K562 (cell line): ENCODE measurements around the gene SFI1. TPM values are rescaled to one million over a fixed set of nuclear protein-coding genes. Genes with fewer than 3 reads are reported as not detected.
"Not testable (repeated sequence)": the region's sequence is repeated elsewhere in the genome, so short reads cannot be mapped to it uniquely, and the experiment has no call there.

Experiments
- ATAC-seq: fragments of 200-7000 bp; cut with Tn5 transposase; 3 replicates; pipeline ENCODE4 v1.9.1; 2020; ENCODE audit warnings: moderate library complexity
- BruUV-seq: library from RNA; stranded (reverse); fragments of 400-500 nt; replicated peaks from 2 replicates; lab custom pipeline; 2021; lab: Mats Ljungman, UMichigan
- CTCF ChIA-PET: fragments of 300-600 bp; formaldehyde crosslinking; extraction: SDS; loops from one replicate; lab custom pipeline; 2021; ENCODE audit warnings: low intra/inter-chr PET ratio; lab: Yijun Ruan, JAX
- POLR2A ChIA-PET: fragments of 300-600, 350-650 bp; sonication (Branson Sonifier 250); formaldehyde crosslinking; extraction: SDS; loops from one replicate; lab custom pipeline; 2021; ENCODE audit warnings: antibody characterized with exemption, inconsistent platforms; lab: Yijun Ruan, JAX
- DNase-seq, 4 experiments: peaks; one replicate each; pipeline versions ENCODE4 v3.0.0 to v3.0.0-alpha.2; 2011 to 2018; ENCODE audit warnings: low spot score in 3 of 4, mixed read lengths in 3 of 4; ENCODE audit errors: extremely low read depth in 1 of 4
- FAIRE-seq: peaks from 2 replicates; lab custom pipeline; 2011; peaks lifted over from hg19 to GRCh38; lab: Jason Lieb, UNC
- H2AFZ ChIP-seq: 2 replicates; pipeline ENCODE4 v1.6.0; 2011; ENCODE audit warnings: low read depth, low read length, control low read depth, inconsistent platforms
- H3K27ac ChIP-seq: fragments of 200-600 bp; 3 replicates; pipeline ENCODE4 v1.8.0; 2011; ENCODE audit warnings: low read depth, mild to moderate bottlenecking, control low read depth, inconsistent platforms, low read length, moderate library complexity, mixed read lengths; ENCODE audit errors: extremely low read depth
- H3K27me3 ChIP-seq, 2 experiments: fragments of 300-600 bp in 1 of 2; 2 replicates in 1 of 2; 3 replicates in 1 of 2; pipeline versions ENCODE4 v1.6.0 to v1.8.0; 2011; ENCODE audit warnings: inconsistent platforms in 2 of 2, low read length in 2 of 2, mild to moderate bottlenecking in 1 of 2, mixed read lengths in 1 of 2, moderate library complexity in 1 of 2; ENCODE audit not compliant: control insufficient read depth in 2 of 2, insufficient read depth in 2 of 2
- H3K36me3 ChIP-seq: fragments of 300-600 bp; 3 replicates; pipeline ENCODE4 v1.8.0; 2011; ENCODE audit warnings: mild to moderate bottlenecking, low read length, inconsistent platforms; ENCODE audit not compliant: control insufficient read depth, insufficient read depth
- H3K4me1 ChIP-seq, 2 experiments: fragments of 200-600 bp in 1 of 2; replicated peaks in 1 of 2; 2 replicates in 1 of 2; 3 replicates in 1 of 2; pipeline versions ENCODE4 v1.5.1 to v1.8.0; 2011; ENCODE audit warnings: inconsistent platforms in 2 of 2, low read length in 2 of 2, mild to moderate bottlenecking in 1 of 2, mixed read lengths in 1 of 2, moderate library complexity in 1 of 2; ENCODE audit not compliant: control insufficient read depth in 2 of 2, insufficient read depth in 2 of 2
- H3K4me2 ChIP-seq: 2 replicates; pipeline ENCODE4 v1.6.1; 2011; ENCODE audit warnings: low read length, control low read depth, inconsistent platforms, mixed read lengths; ENCODE audit not compliant: insufficient read depth
- H3K4me3 ChIP-seq: fragments of 200-600 bp; sonication (generic), shearing (Covaris generic); 2 replicates; pipeline ENCODE4 v1.5.1; 2016; ENCODE audit warnings: control low read depth, inconsistent platforms
- H3K79me2 ChIP-seq: fragments of 200-600 bp; 3 replicates; pipeline ENCODE4 v1.8.0; 2011; ENCODE audit warnings: low read length, inconsistent platforms; ENCODE audit not compliant: control insufficient read depth, insufficient read depth
- H3K9ac ChIP-seq, 2 experiments: 2 replicates each; pipeline versions ENCODE4 v1.6.0 to v1.6.1; 2011; ENCODE audit warnings: low read depth in 2 of 2, low read length in 2 of 2, control low read depth in 1 of 2, inconsistent platforms in 1 of 2, mild to moderate bottlenecking in 1 of 2, mixed read lengths in 1 of 2; ENCODE audit not compliant: insufficient read depth in 1 of 2
- H3K9me1 ChIP-seq: one replicate; pipeline ENCODE4 v1.6.0; 2011; ENCODE audit warnings: inconsistent platforms, mild to moderate bottlenecking, low read length, moderate library complexity; ENCODE audit not compliant: control insufficient read depth, insufficient read depth
- H3K9me3 ChIP-seq: replicated peaks from 2 replicates; pipeline ENCODE4 v1.5.1; 2011; ENCODE audit warnings: low read depth, low read length, inconsistent platforms; ENCODE audit not compliant: control insufficient read depth, insufficient read depth
- H4K20me1 ChIP-seq: replicated peaks from 2 replicates; pipeline ENCODE4 v1.6.1; 2011; ENCODE audit warnings: low read length, inconsistent platforms, mixed read lengths; ENCODE audit not compliant: control insufficient read depth, insufficient read depth
- DACH1 ChIP-seq: fragments of 450-650 bp; IDR thresholded peaks from 2 replicates; pipeline ENCODE4 v1.6.1; 2018; ENCODE audit not compliant: partially characterized antibody
- NONO ChIP-seq, 2 experiments: fragments of 200-400 bp in 1 of 2; fragments of 450-650 bp in 1 of 2; formaldehyde crosslinking in 1 of 2; IDR thresholded peaks; 2 replicates each; pipeline ENCODE4 v1.6.1; 2017; ENCODE audit warnings: low read depth in 2 of 2, mild to moderate bottlenecking in 2 of 2, moderate library complexity in 2 of 2, low read length in 1 of 2
- SETDB1 ChIP-seq: IDR thresholded peaks from one replicate; pipeline ENCODE4 v1.6.1; 2012; ENCODE audit warnings: low read length, control low read depth, inconsistent platforms
- ZBTB1 ChIP-seq: sonication (generic); formaldehyde crosslinking; IDR thresholded peaks from 2 replicates; pipeline ENCODE4 v1.8.1; 2023; ENCODE audit warnings: missing genetic modification reagents, low read depth, mild to moderate bottlenecking, borderline replicate concordance
- ZNF121 ChIP-seq: sonication (generic); formaldehyde crosslinking; conservative IDR thresholded peaks from 2 replicates; pipeline ENCODE4 v1.8.0; 2022; ENCODE audit warnings: missing genetic modification reagents
- WGBS: fragments of 100-300 bp; shearing (Covaris generic); methylation state at CpG from one replicate; pipeline ENCODE4 v1.1.6; 2016; ENCODE audit warnings: low coverage, mixed read lengths; ENCODE audit not compliant: insufficient coverage; ENCODE audit errors: missing lambda C conversion rate; 5-methylcytosine and 5-hydroxymethylcytosine counted together
- in situ Hi-C: fragments of 300-500 bp; cut with MboI; formaldehyde crosslinking; loops from 4 replicates; pipeline ENCODE4 v1.15.0; 2018; ENCODE audit warnings: inconsistent platforms, mixed read lengths
- intact Hi-C: fragments of 100-400 bp; cut with micrococcal nuclease; formaldehyde crosslinking; loops from 2 replicates; pipeline ENCODE4 v1.14.2; 2022
- polyA plus RNA-seq, 8 experiments: library from polyadenylated mRNA; depleted of rRNA in 4 of 8; stranded (reverse) in 5 of 8; unstranded in 3 of 8; fragments of >200 nt; fragmentation: Nextera tagmentation in 2 of 8; fragmentation: Illumina TruSeq in 1 of 8; extraction: Ambion mirVana in 2 of 8; extraction: Trizol in 1 of 8; gene quantifications; 2 replicates each; pipeline versions ENCODE4 v1.2.1 to v1.2.3, GENCODE V29; 2011 to 2014; ENCODE audit warnings: inconsistent platforms in 1 of 8, missing spikeins in 1 of 8
- total RNA-seq, 7 experiments: library from RNA; depleted of rRNA in 6 of 7; stranded (reverse); fragments of >200 nt in 6 of 7; fragmentation: Illumina TruSeq in 2 of 7; extraction: Trizol in 2 of 7; gene quantifications; 2 replicates each; pipeline versions ENCODE4 v1.2.1 to v1.2.3, GENCODE V29; 2011 to 2021; ENCODE audit warnings: low replicate concordance in 1 of 7

Gene SFI1
- total and polyA plus RNA-seq, 9 of the 15 experiments (the other 6 are each of a cell fraction or from before 2014, with no cell fraction given) = 3.0 to 25.6 (median 14.1) TPM

GRCh38 chr22:31477329-31477728, 19.0 kb upstream of the SFI1 start:
- Histone ChIP-seq H3K4me2 (no peak overlapping the region), H3K4me3 (no peak overlapping the region), H3K4me1 (no peaks in the 10 kb centered on the region), H3K79me2 (peaks cover 53% of the 10 kb centered on the region), H3K9me1 (no peaks in the 10 kb centered on the region), H3K27me3 (no peaks in the 10 kb centered on the region), H3K9me3 (no peaks in the 10 kb centered on the region), H4K20me1 (no peaks in the 10 kb centered on the region), H3K27ac (no peak overlapping the region), H2AFZ (no peak overlapping the region), H3K9ac (no peak overlapping the region)
- FAIRE-seq (no peak), DNase-seq (no peak)
- BruUV-seq = no TSS peak
- 100% methylated on average over 3 of the region's 4 CpGs for WGBS
- ChIA-PET CTCF (no interaction called here), POLR2A (interaction anchor here (1.3 kb wide), 1 partner anchor 11 kb away, joined by 4 read pairs; no protein-coding TSS in a partner anchor)
- in situ Hi-C loops = no loop called here
- intact Hi-C loops = no loop called here
- no peak for TF ChIP-seq SETDB1
- no peak for TF ChIP-seq DACH1
- no peak for TF ChIP-seq ZBTB1 (CRISPR knock-in tag)
- TF ChIP-seq, all 486 proteins: peak for 0
- peaks cover 53% of the 10 kb centered on the region; the same call in 2 of the 3 replicates for H3K36me3 ChIP-seq
- no peak for ATAC-seq

GRCh38 chr22:31481129-31481528, 15.2 kb upstream of the SFI1 start:
- WGBS = 85% methylated on average over 3 of the region's 3 CpGs
- Histone ChIP-seq H2AFZ (no peak overlapping the region), H3K27me3 (no peaks in the 10 kb centered on the region), H3K9me1 (no peaks in the 10 kb centered on the region), H3K36me3 (peaks cover 68% of the 10 kb centered on the region; the same call in 2 of the 3 replicates), H3K9ac (no peak overlapping the region), H4K20me1 (no peaks in the 10 kb centered on the region), H3K9me3 (no peaks in the 10 kb centered on the region), H3K27ac (no peak overlapping the region), H3K4me1 (no peaks in the 10 kb centered on the region), H3K4me3 (no peak overlapping the region), H3K4me2 (no peak overlapping the region), H3K79me2 (peaks cover 45% of the 10 kb centered on the region)
- in situ Hi-C loops = no loop called here
- DNase-seq = no peak
- POLR2A ChIA-PET = no interaction called here
- intact Hi-C loops = no loop called here
- CTCF ChIA-PET = no interaction called here
- no peak for TF ChIP-seq NONO (IDR thresholded peaks at IDR 0.05; ENCODE audit: low read depth in 2 of 2, low read length in 1 of 2)
- TF ChIP-seq ZNF121 (CRISPR knock-in tag) = peak; percentile 68; the same call in 1 of the 2 replicates
- no TSS peak for BruUV-seq
- no peak for FAIRE-seq
- no peak for ATAC-seq

- CTCF ChIA-PET, DNase-seq, BruUV-seq, FAIRE-seq, ATAC-seq, H3K4me2 ChIP-seq, H3K9ac ChIP-seq, H3K9me3 ChIP-seq, H4K20me1 ChIP-seq, H3K4me3 ChIP-seq, H3K9me1 ChIP-seq, intact Hi-C loops, H2AFZ ChIP-seq, H3K27me3 ChIP-seq, in situ Hi-C loops, H3K27ac ChIP-seq, H3K4me1 ChIP-seq: not testable (repeated sequence)
- Histone ChIP-seq H3K36me3 (peaks cover 76% of the 10 kb centered on the region; the same call in 2 of the 3 replicates), H3K79me2 (peaks cover 47% of the 10 kb centered on the region)
- 89% methylated on average over 8 of the region's 8 CpGs for WGBS
- POLR2A ChIA-PET = interaction anchor here (0.6 kb wide), 1 partner anchor 57 kb away, joined by 5 read pairs; no protein-coding TSS in a partner anchor
These were observed 13.9 kb upstream of the SFI1 start for GRCh38 chr22:31482470-31482869.
